GM12864 (cell line): ENCODE data around the gene ATP7A.
"Not testable (repeated sequence)": the region's sequence is repeated elsewhere in the genome, so short reads cannot be mapped to it uniquely, and the experiment has no call there.

Experiments
- DNase-seq: peaks from one replicate; pipeline ENCODE4 v3.0.0-alpha.2; 2011; ENCODE audit warnings: low read depth
- H3K4me3 ChIP-seq: 2 replicates; pipeline ENCODE4 v1.5.1; 2011; ENCODE audit warnings: mild to moderate bottlenecking, low read depth, low read length, control low read depth
- CTCF ChIP-seq: IDR thresholded peaks from 2 replicates; pipeline ENCODE4 v1.5.1; 2011; ENCODE audit warnings: low read depth, mild to moderate bottlenecking, moderate library complexity, low read length, control low read depth, inconsistent platforms; ENCODE audit errors: missing control alignments

The ATP7A gene

DNA sequence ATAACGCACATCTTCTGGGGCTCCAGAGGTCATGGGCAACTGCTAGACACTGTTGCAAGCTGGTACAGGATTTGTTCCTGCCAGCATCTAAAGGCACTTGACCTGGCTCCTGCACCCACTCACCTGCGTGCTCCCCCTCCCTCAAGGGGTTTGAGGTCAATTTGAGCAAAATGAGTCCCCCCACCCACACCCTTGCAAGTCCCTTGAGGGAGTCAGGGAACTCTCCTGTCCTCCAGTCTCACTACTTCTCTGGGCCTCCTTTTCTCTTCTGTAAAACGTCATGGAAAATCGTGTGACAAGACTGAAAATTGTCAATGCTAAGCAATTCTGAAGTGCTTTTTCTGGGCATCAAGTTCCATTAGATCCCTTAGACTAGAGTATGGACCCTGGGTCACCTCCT is 153.7 kb downstream of the ATP7A start:
- H3K4me3 ChIP-seq, result no peak overlapping the region

DNA sequence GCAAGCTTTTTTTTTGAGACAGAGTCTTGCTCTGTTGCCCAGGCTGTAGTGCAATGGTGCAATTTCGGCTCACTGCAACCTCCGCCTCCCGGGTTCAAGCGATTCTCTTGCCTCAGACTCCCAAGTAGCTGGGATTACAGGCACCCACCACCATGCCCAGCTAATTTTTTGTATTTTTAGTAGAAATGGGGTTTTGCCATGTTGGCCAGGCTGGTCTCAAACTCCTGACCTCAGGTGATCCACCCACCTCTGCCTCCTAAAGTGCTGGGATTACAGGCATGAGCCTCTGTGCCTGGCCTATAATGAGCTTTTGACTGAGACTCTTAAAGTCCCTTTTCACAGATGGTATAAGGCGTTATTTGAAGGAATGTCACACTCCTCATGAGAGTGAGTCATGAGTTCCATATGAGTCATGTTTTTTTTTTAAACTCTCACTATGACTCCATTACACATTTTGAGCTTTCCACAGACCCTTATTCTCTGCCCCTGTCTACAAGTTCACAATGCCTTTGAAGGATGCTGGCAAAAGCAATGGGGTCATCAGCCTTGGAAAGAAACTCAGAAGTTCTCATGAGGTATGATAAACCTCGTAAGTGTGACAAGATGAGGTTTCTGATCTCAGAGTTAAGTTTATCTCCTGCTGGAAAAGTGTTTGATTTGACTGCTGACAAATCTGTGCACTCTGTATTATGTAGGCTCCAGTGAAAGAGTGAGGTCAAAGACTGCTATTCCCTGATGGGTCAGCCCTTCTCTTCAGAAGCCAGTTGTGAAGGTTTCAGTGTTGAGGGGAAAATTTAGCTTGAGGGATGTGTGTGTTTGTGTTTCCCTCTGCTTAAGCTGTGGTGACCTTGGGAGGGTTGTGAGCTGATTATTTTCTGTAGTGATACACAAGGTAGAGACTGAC is 154.5 kb downstream of the ATP7A start:
- peak; percentile 51 for DNase-seq

More for the DNA sequence above, 153.7 kb downstream of the ATP7A start:
- peak; percentile 18 for DNase-seq
- no peak for TF ChIP-seq CTCF

DNA sequence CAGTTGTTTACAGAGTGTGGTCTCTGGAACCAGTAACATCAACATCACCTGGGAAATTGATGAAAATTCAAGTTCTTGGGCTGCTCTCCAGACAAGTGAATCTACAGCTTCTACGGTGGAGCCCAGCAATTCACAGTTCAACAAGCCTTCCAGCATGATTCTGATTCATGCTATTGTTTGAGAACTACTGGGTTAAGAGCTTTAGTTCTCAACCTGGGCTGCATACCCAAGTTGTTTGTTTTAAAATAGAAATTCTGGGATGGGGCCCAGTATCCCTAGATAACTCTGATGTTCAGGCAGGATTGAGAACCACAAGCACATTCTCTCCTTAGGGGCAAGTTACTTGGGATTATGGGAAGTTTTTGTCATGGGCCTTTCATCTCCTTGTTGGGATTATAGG is 155.6 kb downstream of the ATP7A start:
- no peak for DNase-seq
- no peak for TF ChIP-seq CTCF
- H3K4me3 ChIP-seq, result no peak overlapping the region

More for the DNA sequence above, 154.5 kb downstream of the ATP7A start:
- peak overlapping the region; percentile 25; the same call in 1 of the 2 replicates for H3K4me3 ChIP-seq

DNA sequence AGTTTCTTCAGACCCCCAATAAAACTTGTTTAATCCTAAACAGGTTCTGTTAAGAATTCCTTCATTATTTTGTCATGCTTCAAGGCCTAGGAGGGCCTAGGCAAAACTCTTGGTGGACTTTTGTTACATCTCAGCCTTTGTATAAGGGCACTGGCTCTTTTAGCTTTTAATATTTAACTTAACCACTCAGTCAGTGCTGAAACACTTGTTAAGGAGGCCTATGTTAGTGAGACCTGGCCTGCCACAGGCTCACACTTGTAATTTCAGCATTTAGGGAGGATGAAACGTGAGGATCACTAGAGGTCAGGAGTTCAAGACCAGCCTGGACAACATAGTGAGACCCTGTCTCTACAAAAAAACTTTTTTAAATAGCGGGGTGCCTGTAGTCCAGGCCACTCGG is 160.8 kb downstream of the ATP7A start:
- H3K4me3 ChIP-seq, result no peak overlapping the region
- TF ChIP-seq CTCF, result no peak
- no peak for DNase-seq

DNA sequence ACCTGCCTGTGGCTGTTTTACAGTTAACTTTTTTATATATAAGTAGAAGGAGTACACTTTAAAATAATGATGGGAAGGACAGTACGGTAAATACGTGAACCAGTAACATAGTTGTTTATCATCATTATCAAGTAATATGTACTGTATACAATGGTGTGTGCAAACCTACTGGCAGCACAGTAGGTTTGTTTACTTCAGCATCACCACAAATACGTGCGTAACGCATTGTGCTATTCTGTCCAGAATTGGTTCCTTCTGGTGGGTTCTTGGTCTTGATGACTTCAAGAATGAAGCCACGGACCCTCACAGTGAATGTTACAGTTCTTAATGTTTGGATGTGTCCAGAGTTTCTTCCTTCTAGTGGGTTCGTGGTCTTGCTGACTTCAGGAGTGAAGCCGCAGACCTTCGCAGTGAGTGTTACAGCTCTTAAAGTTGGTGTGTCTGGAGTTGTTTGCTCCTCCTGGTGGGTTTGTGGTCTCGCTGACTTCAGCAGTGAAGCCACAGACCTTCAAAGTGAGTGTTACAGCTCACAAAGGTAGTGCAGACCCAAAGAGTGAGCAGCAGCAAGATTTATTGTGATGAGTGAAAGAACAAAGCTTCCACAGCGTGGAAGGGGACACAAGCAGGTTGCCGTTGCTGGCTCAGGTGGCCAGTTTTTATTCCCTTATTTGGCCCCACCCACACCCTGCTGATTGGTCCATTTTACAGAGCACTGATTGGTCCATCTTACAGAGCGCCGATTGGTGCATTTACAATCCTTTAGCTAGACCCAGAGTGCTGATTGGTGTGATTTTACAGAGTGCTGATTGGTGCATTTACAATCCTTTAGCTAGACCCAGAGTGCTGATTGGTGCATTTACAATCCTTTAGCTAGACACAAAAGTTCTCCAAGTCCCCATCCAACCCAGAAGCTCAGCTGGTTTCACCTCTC is 162.9 kb downstream of the ATP7A start:
- not testable (repeated sequence) for DNase-seq, H3K4me3 ChIP-seq

DNA sequence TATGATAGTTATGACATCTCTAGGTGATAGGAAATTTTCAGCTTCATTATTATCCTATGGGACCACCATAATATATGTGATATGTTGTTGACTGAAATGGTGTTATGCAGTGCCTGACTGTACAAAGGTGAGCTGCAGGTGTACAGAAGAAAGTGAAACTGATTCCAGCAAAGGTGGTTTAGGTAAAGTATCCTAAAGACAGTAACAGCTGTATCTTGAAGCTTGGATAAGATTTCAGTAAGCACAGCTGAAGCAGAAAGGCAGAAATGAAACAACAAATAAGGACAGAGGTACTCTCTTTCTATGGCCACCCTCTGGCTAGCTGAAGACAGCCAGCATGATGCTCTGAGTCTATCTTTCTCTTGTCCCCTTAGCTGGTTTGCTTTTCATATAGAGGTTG is 163.6 kb downstream of the ATP7A start:
- DNase-seq, result no peak
- no peak overlapping the region for H3K4me3 ChIP-seq
- no peak for TF ChIP-seq CTCF

DNA sequence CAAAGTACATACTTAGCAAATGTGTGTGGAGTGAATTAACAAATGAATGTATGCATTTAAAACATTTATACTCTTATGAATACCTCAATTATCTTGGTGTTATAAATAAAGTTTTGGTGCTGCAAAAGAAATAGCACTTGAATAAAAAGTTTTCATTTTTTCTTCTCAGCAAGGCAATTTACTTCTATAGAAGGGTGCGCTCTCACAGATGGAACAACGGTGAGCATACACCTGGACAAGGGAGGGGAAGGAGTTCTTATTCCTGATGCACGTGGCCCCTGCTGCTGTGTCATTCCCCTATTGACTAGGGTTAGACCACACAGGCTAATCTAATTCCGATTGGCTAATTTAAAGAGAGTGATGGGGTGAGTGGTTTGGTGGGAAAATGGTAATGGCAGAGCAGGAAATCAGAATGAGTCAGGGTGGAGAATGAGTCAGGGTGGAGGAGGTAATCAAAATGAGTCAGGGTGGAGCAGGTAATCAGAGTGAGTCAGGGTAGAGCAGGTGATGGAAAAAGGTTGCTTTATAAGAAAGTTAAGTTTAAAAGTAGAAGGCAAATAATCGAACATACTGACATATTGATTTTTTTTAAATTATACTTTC is 165.4 kb downstream of the ATP7A start:
- no peak for TF ChIP-seq CTCF
- DNase-seq, result no peak
- H3K4me3 ChIP-seq, result no peak overlapping the region

DNA sequence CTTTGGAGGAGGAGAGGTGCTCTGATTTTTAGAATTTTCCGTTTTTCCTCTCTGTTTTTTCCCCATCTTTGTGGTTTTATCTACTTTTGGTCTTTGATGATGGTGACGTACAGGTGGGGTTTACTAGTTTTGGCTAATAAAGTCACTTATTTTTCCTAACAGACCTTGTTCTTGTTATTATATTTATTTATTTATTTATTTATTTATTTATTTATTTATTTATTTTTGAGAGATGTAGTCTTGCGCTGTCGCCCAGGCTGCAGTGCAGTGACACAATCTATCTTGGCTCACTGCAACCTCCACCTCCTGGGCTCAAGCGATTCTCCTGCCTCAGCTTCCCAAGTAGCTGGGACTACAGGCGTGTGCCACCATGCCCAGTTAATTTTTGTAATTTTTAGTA is 170.9 kb downstream of the ATP7A start:
- H3K4me3 ChIP-seq, DNase-seq: not testable (repeated sequence)
